OCI-LY3 (cell line): ENCODE measurements around the gene CSKMT.
A peak's percentile ranks its signal among the peaks of the same experiment; 100 is the strongest.

Source experiments
- H2AFZ ChIP-seq: fragments of 200-600, 300-600 bp; shearing (Covaris generic); 2 replicates; pipeline ENCODE4 v1.6.0; 2014; ENCODE audit warnings: antibody characterized with exemption, low read depth, low read length
- H3K27ac ChIP-seq: fragments of 200-600, 300-600 bp; sonication (generic); 2 replicates; pipeline ENCODE4 v1.5.1; 2014; ENCODE audit warnings: mild to moderate bottlenecking, low read length, moderate library complexity, mixed read lengths
- H3K27me3 ChIP-seq: fragments of 200-600, 300-600 bp; sonication (generic); 2 replicates; pipeline ENCODE4 v1.6.1; 2014; ENCODE audit warnings: low read depth, low read length, mixed read lengths
- H3K36me3 ChIP-seq: fragments of 200-600, 300-600 bp; sonication (generic); replicated peaks from 2 replicates; pipeline ENCODE3; 2014; ENCODE audit warnings: low read depth, low read length, mixed read lengths
- H3K4me1 ChIP-seq: fragments of 300-600, 200-600 bp; sonication (generic); 2 replicates; pipeline ENCODE4 v1.6.1; 2014; ENCODE audit warnings: low read length, mixed read lengths
- H3K4me2 ChIP-seq: fragments of 200-600, 300-600 bp; sonication (generic); 2 replicates; pipeline ENCODE4 v1.6.1; 2014; ENCODE audit warnings: low read length, mixed read lengths
- H3K4me3 ChIP-seq: fragments of 300-600, 200-600 bp; sonication (generic); 2 replicates; pipeline ENCODE4 v1.5.1; 2014; ENCODE audit warnings: antibody characterized with exemption, mild to moderate bottlenecking, low read length, moderate library complexity
- H3K79me2 ChIP-seq: fragments of 300-600, 200-600 bp; shearing (Covaris generic); 2 replicates; pipeline ENCODE4 v1.6.1; 2014; ENCODE audit warnings: mild to moderate bottlenecking, low read length, mixed read lengths
- H3K9ac ChIP-seq: fragments of 300-600, 200-600 bp; shearing (Covaris generic); 2 replicates; pipeline ENCODE4 v1.6.0; 2014; ENCODE audit warnings: mild to moderate bottlenecking, low read length, moderate library complexity
- H3K9me3 ChIP-seq: fragments of 200-600, 300-600 bp; shearing (Covaris generic); 2 replicates; pipeline ENCODE4 v1.6.1; 2014; ENCODE audit warnings: low read length, mixed read lengths; ENCODE audit not compliant: insufficient read depth
- H4K20me1 ChIP-seq: fragments of 200-600, 300-600 bp; sonication (generic); 2 replicates; pipeline ENCODE4 v1.6.1; 2016; ENCODE audit warnings: low read length, mixed read lengths; ENCODE audit not compliant: insufficient read depth
- EZH2phosphoT487 ChIP-seq: fragments of 200-600 bp; shearing (Covaris generic); IDR thresholded peaks from 2 replicates; pipeline ENCODE4 v1.6.1; 2018; ENCODE audit warnings: antibody characterized with exemption, mixed run types, low read depth
- TF ChIP-seq, protein P1 (sequence below): fragments of 200-600, 300-600 bp; sonication (generic); IDR thresholded peaks from 2 replicates; pipeline ENCODE4 v1.5.1; 2014; ENCODE audit warnings: antibody characterized with exemption, low read length, low read depth

CSKMT gene

DNA sequence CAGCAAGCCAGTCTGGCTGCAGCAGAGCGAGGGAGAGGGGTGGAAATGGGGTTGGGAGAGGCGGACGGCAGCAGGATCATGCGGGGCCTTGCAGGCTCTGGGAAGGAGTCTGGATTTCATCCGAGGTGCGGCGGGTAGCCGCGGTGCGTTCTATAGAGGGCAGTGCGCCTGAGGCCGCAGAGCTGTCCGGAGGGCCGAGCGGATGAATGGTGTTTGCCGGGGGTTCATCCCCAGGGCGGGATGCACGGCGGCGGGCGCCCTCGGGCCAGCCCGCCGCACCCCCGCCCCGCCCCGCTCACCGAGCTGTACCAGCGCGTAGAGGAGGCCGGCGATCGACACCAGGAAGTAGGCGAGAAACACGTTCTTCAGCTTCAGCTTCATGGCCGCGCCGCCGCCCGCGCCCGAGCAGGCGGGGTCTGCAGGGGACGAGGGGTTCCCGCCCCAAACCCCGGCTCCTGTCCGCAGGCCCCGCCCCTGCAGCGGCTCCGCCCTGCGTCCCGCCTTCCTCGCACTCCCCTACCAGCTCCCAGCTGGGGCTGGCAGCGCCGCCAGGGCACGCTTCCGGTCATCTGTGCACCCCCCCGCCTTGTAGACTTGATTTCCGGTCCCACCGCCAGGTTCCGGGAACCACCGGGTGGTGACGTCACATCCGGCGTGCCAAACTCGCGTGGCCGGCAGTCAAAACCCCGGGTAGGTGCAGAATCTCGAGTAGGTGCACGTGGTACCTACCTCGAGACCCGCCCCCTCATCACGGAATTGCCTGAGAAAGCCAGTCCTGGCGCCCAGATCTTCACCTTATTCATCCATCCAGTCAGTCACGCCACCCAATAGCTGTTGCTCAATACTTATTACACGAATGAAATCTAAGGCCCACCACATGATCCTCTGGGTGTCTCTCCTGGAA, 43.3 kb upstream of the CSKMT start, which contains the start of gene B3GAT3:
TSS of gene B3GAT3 (minus strand) at position 420 of the 904 bp plus-strand sequence. CDS start at position 381, 39 bp downstream.
- peaks cover 19% of the 10 kb centered on the region for H3K79me2 ChIP-seq
- peak within 1 kb of the TSS; percentile 100 for H3K4me2 ChIP-seq
- H4K20me1 ChIP-seq, result no peaks in the 10 kb centered on the region
- H3K36me3 ChIP-seq, result peaks cover 31% of the 10 kb centered on the region
- peak within 1 kb of the TSS; percentile 83 for H3K4me3 ChIP-seq
- peak within 1 kb of the TSS; percentile 77 for H3K27ac ChIP-seq
- peak within 1 kb of the TSS; percentile 87 for H3K9ac ChIP-seq
- H2AFZ ChIP-seq, result peak within 1 kb of the TSS; percentile 19; the same call in 1 of the 2 replicates
- H3K27me3 ChIP-seq, result no peaks in the 10 kb centered on the region
- no peaks in the 10 kb centered on the region for H3K9me3 ChIP-seq
- TF ChIP-seq, protein P1, sequence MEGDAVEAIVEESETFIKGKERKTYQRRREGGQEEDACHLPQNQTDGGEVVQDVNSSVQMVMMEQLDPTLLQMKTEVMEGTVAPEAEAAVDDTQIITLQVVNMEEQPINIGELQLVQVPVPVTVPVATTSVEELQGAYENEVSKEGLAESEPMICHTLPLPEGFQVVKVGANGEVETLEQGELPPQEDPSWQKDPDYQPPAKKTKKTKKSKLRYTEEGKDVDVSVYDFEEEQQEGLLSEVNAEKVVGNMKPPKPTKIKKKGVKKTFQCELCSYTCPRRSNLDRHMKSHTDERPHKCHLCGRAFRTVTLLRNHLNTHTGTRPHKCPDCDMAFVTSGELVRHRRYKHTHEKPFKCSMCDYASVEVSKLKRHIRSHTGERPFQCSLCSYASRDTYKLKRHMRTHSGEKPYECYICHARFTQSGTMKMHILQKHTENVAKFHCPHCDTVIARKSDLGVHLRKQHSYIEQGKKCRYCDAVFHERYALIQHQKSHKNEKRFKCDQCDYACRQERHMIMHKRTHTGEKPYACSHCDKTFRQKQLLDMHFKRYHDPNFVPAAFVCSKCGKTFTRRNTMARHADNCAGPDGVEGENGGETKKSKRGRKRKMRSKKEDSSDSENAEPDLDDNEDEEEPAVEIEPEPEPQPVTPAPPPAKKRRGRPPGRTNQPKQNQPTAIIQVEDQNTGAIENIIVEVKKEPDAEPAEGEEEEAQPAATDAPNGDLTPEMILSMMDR, result no peak
- no peak for TF ChIP-seq EZH2phosphoT487
- peaks cover 14% of the 10 kb centered on the region for H3K4me1 ChIP-seq

DNA sequence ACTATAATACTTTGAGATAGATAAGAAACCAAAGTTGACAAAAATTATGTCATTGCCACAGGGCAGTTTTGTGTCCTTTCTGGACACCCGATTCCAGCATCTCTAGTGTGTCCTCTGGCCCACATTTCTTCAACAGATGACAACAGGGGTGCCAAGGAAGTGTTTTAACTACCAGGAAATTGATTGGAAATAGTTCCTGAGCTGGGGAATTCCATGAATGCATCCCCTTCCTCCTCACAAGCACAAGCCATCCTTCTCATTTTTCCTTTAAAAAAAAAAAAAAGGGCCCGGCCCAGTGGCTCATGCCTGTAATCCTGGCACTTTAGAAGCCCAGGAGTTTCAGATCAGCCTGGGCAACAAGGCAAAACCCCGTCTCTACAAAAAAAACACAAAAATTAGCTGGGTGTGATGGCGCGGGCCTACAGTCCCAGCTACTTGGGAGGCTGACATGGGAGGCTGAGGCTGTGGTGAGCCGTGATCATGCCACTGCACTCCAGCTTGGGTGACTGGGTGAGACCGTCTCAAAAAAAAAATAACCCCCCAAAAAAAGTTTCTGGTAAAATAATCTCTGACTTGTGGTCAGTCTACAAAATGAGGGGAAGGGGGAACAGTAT, 42.5 kb upstream of the CSKMT start:
- peak overlapping the region; percentile 83 for H3K4me3 ChIP-seq
- H2AFZ ChIP-seq, result peak overlapping the region; percentile 19; the same call in 1 of the 2 replicates
- TF ChIP-seq, protein P1, result no peak
- no peak for TF ChIP-seq EZH2phosphoT487
- no peaks in the 10 kb centered on the region for H3K9me3 ChIP-seq
- H3K4me2 ChIP-seq, result peak overlapping the region; percentile 100
- peaks cover 14% of the 10 kb centered on the region for H3K4me1 ChIP-seq
- peaks cover 19% of the 10 kb centered on the region for H3K79me2 ChIP-seq
- peaks cover 35% of the 10 kb centered on the region for H3K36me3 ChIP-seq
- peak overlapping the region; percentile 77 for H3K27ac ChIP-seq
- no peaks in the 10 kb centered on the region for H4K20me1 ChIP-seq
- H3K9ac ChIP-seq, result peak overlapping the region; percentile 40; the same call in 1 of the 2 replicates
- no peaks in the 10 kb centered on the region for H3K27me3 ChIP-seq

DNA sequence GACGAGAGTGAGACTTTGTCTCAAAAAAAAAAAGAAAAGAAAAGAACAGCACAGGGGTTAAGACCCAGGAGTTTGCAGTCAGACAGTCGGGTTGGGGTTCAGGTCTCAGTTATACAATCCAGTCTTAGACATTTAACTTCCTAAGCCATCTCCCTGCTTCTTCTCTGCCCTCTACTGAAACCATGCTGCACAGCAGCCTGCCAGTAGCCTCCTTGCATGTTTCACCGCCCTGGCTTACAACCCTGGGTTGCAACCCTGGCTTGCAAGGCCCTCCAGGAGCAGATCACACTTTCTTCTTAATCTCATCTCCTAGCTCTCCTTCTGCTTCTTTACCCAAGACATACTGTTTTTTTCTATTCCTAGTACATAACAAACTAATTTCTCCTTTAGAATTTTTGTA, 37.4 kb upstream of the CSKMT start:
- Histone ChIP-seq H3K27me3 (no peaks in the 10 kb centered on the region), H3K27ac (no peak overlapping the region), H3K9me3 (no peaks in the 10 kb centered on the region), H3K9ac (no peak overlapping the region), H3K36me3 (peaks cover 56% of the 10 kb centered on the region), H3K4me3 (no peak overlapping the region), H4K20me1 (no peaks in the 10 kb centered on the region), H3K79me2 (no peaks in the 10 kb centered on the region), H3K4me2 (no peak overlapping the region), H3K4me1 (no peaks in the 10 kb centered on the region), H2AFZ (no peak overlapping the region)
- TF ChIP-seq, protein P1, result no peak

DNA sequence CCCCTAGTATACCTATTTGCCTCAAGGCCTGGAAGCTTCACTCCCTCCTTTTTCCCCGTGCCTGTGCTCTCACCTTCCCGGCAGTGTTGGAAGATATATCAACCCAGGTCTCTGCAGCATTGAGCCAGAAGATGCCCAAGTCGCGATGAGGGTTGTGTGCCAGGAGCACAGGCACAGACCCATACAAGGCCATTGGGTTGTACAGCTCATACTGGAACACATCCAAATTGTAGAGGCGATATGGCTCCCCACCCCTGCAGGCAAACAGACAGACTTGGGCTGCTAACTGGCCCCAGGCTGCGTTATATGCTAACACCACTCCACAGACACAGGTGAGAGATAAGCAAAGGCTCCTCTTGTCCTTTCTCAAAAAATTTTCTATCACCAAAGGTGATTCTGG, 32.6 kb upstream of the CSKMT start:
- H3K27ac ChIP-seq, result no peak overlapping the region
- H4K20me1 ChIP-seq, result no peaks in the 10 kb centered on the region
- no peaks in the 10 kb centered on the region for H3K27me3 ChIP-seq
- H3K36me3 ChIP-seq, result peaks cover 66% of the 10 kb centered on the region
- H3K4me3 ChIP-seq, result no peak overlapping the region
- H3K79me2 ChIP-seq, result no peaks in the 10 kb centered on the region
- H3K4me1 ChIP-seq, result no peaks in the 10 kb centered on the region
- TF ChIP-seq, protein P1, result no peak
- TF ChIP-seq EZH2phosphoT487, result no peak
- H3K4me2 ChIP-seq, result no peak overlapping the region
- H2AFZ ChIP-seq, result no peak overlapping the region
- no peaks in the 10 kb centered on the region for H3K9me3 ChIP-seq
- H3K9ac ChIP-seq, result no peak overlapping the region
